ENCODE data around the gene DENND2C. TPM values are rescaled to one million over a fixed set of nuclear protein-coding genes. Genes with fewer than 3 reads are reported as not detected.

Gene DENND2C
- polyA plus RNA-seq, 10 donors = 4.6 to 11.3 (median 6.4) TPM

- DNase-seq = no peak
Measured at GRCh38 chr1:114545796-114546195, 124.1 kb downstream of the DENND2C start.

- no peak for DNase-seq
Measured at GRCh38 chr1:114545315-114545714, 124.5 kb downstream of the DENND2C start.

DNA sequence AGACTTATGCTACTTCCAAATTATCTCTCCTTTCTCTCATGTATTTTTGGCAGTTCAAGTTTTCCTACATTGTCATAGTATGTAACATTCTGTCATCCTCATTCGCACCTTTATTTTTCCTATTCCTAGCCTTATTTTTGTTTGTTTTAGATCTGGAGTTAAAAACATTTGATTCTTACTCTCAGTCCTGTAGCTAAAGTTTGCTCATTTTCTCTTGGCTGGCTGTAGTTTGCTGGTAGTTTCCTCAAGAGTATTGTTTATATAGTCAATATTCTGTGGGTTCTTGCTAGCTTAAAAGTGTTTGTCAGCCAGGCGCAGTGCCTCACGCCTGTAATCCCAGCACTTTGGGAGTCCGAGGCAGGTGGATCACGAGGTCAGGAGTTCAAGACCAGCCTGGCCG is 129.0 kb downstream of the DENND2C start:
- no peak for DNase-seq

DNA sequence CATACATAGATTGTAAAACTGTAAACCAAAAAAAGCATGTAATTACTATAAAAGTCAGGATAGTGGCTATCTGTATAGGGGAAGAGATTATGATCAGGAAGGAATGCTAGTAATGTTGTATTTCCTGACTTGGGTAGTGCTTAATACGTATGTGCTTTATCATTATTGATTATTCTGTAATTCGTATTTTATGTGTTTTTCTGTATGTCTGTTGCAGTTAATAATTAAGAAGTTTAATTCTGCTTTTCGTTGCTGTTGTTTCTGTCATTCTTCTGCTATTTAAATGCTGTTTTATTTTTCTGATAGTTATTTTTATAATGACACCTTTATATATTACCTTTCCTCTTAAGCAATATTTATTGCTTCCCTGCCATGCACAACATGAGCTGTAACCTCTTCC is 129.6 kb downstream of the DENND2C start:
- DNase-seq = no peak

- DNase-seq = no peak
Measured at GRCh38 chr1:114536043-114536442, 133.8 kb downstream of the DENND2C start.

DNA sequence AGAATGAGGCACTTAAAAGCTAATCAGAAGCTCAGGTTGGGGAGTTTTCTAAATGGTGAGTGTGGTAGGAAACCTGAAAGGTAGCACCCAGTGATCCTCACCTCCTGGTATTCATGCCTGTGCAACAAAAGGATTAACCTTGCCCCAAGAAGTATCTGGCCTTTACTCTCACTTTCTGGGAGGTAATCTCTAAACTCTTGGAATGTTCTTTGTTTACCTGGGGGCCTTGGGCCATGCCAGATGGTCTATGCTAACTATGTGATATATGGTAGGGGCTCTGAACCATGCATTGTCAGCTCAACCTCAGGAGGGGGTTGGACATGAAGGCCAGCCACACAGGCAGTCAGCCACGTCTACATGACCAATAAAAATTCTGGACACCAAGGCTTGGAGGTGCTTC is 134.4 kb downstream of the DENND2C start:
- DNase-seq = no peak

Other genes starting within 250 kb of the DENND2C start
- gene TRIM33, start 158.8 kb downstream of the DENND2C start, polyA plus RNA-seq (ENCODE audit: insufficient read length in 10 of 10) = 10 to 100 TPM; 14.2 to 28.5 (median 22.8) TPM
- gene BCAS2, start 88.4 kb downstream of the DENND2C start, polyA plus RNA-seq (ENCODE audit: insufficient read length in 10 of 10) = 10 to 100 TPM; 23.7 to 34.1 (median 27.6) TPM
- 100 to 1,000 TPM in 4 of 10 donors, 10 to 100 TPM in 6; 25.4 to 145 (median 92.3) TPM for gene AMPD1, start 25.5 kb upstream of the DENND2C start, polyA plus RNA-seq (ENCODE audit: insufficient read length in 10 of 10)
- gene NRAS, start 46.7 kb upstream of the DENND2C start, polyA plus RNA-seq (ENCODE audit: insufficient read length in 10 of 10) = 10 to 100 TPM; 38.4 to 63.5 (median 54.2) TPM
- 100 to 1,000 TPM; 339 to 533 (median 445) TPM for gene CSDE1, start 87.9 kb upstream of the DENND2C start, polyA plus RNA-seq (ENCODE audit: insufficient read length in 10 of 10)
- gene SIKE1, start 110.6 kb upstream of the DENND2C start, polyA plus RNA-seq (ENCODE audit: insufficient read length in 10 of 10) = 10 to 100 TPM; 27.8 to 36.1 (median 32.4) TPM
- gene SYCP1, start 184.8 kb upstream of the DENND2C start, polyA plus RNA-seq (ENCODE audit: insufficient read length in 10 of 10) = under 1 TPM in 2 of 10 donors, not detected in 8; 0.40 to 0.63 TPM

Data from muscle of back (tissue), 11 donors.